Fibroblast of the conjunctiva (primary cell): Measurements from ENCODE around the gene FBXO11.
"Not testable (repeated sequence)": the region's sequence is repeated elsewhere in the genome, so short reads cannot be mapped to it uniquely, and the experiment has no call there.

Experiments used
- DNase-seq: peaks from one replicate; pipeline ENCODE4 v3.0.0-alpha.2; 2010; ENCODE audit warnings: low read depth

The FBXO11 gene

GRCh38 chr2:47906157-47907038, at the start of gene FBXO11:
TSS of gene FBXO11 (minus strand) at chr2:47906498. CDS start at chr2:47905720, 778 bp downstream.
- DNase-seq = peak; percentile 99

DNA sequence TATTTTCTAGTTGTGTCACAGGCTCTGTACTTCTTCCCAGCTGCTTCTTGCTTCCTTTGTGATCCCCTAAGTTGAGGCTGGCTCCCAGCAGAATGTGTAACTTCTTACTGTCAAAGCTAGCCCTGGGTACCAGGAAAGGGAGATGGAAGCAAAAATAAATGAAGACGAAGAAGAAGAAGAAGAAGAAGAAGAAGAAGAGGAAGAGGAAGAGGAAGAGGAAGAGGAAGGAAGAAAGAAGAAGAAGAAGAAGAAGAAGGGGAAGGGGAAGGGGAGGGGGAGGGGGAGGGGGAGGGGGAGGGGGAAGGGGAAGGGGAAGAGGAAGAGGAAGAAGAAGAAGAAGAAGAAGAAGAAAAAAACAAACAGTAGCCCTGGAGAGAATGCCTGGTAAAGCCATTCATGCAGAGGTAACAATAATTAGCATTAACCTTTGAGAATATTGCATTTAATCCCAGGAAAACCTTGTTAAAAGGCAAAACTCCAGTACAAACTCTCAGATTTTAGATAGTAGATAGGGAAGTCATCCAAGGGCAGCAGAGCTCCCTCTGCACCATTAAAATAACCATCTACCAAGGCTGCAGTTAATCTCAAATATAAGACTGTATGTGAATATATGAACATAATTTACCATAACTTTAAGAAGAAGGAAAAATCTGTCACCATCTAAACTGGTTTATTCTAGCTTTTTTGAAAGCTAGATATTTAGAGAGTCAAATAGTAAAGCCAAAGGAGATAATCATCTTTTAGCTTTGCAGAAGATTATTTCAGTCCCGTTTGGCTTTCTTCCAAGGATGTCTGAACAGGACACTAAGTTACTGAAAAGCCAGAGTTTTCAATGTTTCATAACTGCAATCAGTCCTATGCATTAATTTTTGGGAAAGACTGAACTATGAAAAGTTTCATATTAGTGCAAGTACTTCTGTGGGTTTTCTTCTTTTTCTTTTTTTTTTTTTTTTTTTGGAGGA, 44.3 kb upstream of the FBXO11 start:
- DNase-seq = no peak

- no peak for DNase-seq
Measured at GRCh38 chr2:47946593-47946992, 40.3 kb upstream of the FBXO11 start.

DNA sequence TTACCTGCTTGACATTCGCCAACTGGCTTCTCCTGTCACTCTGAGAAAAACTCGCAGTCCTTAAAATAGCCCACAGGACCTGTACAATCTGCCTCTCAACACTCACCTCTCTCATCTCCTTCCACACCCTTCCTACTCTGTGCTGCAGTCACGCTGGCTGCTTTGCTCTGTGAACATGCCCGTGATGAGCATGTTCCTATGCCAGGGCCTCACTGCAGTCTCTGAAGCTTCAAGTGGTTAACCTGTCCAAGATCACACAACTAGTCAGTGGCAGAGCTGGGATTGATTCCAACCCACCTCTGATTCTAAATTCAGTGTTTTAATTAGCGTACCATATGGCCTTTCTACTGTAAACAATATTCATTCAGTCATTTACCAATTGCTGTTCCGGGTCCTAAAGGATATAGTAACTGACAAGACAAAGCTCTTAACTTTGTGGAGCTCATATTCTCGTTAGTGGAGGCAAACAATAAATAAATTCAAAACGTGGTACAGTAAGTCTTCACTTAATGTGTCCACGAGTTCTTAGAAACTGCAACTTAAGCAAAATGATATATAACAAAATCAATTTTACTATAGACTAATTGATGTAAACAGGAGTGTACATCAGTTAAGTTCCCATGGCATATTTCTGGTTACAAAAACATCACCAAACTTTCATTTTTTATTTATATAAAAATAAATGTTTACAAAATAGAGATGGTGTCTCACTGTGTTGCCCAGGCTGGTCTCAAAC, 38.9 kb upstream of the FBXO11 start:
- no peak for DNase-seq

DNA sequence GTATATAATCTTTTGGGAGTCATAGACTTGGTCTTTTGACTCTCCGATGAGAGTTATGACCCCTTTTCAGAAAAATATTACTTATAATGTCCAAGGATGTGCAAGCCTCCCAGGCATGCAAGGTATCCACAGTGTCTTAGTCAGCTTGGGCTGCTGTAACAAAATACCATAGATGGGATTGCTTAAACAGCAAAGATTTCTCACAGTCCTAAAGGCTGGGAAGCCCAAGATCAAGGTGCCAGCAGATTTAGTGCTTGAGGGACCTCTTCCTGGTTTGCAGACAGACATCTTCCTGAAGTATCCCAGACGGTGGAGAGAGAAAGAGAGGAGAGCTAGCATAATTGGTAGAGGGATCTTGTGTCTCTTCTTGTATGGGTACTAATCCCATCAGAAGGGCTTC, 35.6 kb upstream of the FBXO11 start:
- DNase-seq = no peak

GRCh38 chr2:47937677-47938076, 31.4 kb upstream of the FBXO11 start:
- DNase-seq = no peak

- no peak for DNase-seq
Measured at GRCh38 chr2:47935071-47935470, 28.8 kb upstream of the FBXO11 start.

GRCh38 chr2:47918043-47918442, 11.7 kb upstream of the FBXO11 start:
- no peak for DNase-seq

DNA sequence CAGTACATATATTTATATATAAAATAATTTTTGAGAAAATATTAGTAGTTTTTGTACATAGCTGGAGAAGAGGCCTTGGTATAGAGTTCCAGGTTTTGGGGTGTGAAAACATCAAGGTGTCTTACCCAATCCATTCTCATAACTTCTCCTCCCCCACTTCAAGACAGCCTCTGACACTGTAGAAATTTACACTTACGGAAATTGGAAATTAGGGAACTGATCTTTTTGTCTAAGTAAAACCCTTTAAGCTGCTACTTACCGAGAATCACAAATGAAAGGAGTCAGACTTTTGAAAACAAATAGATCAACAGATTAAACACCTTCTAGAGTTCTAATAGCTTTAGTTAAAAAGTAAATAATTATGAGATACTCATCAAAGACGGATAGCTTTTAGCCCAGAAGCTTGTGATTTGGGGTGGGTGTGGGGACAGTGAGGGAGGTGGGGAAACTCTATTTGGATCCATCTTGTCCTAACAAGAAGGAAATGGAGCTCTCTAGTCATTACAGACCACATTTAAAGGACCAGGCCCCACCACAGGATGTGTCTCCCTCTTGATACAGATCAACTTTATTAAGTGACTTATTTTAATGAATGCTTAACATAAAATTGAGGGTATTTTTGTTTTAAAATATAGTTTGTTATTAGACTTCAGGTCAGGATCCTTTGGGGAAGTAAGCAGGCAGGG, 11.1 kb upstream of the FBXO11 start:
- DNase-seq = no peak

- DNase-seq = no peak
Measured at GRCh38 chr2:47916412-47916811, 10.1 kb upstream of the FBXO11 start.

GRCh38 chr2:47910662-47911061, 4.4 kb upstream of the FBXO11 start:
- not testable (repeated sequence) for DNase-seq

DNA sequence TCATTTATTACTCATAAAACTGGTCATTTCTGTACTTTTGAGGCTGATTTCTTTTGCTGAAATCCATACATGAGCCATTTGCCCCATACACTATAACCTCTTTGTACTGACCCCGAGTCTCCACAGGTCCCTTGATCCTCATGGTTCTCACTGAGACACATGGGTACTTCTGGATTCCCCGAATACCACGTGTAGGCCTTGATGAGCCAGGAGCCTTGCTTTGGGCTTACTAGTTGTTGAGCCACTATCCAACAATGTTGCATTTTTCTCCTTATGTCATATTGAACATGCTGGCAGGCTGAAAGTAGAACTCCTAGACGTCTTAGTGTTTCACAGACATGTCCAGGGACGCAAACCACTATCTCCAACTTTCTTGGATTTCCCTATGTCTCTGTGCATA, 2.4 kb upstream of the FBXO11 start:
- DNase-seq = no peak

DNA sequence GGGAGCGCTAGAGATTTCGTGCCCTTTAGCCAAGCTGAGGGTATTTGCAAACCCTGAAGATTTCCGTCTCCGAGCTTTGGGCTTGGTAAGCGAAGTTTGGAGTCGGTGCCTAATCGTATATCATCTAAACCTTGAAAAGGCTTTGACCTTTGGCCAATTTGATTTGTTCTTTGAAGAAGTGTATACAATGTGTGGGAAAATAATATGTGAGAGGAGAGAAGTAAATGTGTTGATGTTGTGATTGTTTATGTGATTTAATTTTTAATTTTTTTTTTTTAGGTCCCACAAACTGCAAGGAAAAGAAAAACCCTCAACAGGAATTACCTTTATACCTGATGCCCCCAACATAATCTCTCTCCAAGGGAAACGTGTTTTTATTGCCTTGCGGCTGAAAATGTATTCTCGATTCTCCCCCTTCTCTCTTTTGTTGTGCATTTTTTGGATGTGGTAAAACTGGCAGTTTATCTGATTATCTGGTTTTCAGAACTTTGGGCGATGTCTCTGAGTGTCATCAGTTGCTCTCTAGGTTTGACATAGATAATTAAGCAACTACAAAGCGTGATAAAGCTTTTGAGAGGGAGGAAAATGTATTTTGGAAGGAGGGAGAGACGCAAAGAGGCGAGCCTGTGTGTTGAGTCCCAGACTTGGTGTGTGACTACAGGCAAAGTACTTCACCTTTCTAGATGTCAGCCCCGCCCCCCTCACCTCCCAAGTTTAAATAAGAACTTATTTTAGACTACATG, 912 bp upstream of the FBXO11 start:
- no peak for DNase-seq

DNA sequence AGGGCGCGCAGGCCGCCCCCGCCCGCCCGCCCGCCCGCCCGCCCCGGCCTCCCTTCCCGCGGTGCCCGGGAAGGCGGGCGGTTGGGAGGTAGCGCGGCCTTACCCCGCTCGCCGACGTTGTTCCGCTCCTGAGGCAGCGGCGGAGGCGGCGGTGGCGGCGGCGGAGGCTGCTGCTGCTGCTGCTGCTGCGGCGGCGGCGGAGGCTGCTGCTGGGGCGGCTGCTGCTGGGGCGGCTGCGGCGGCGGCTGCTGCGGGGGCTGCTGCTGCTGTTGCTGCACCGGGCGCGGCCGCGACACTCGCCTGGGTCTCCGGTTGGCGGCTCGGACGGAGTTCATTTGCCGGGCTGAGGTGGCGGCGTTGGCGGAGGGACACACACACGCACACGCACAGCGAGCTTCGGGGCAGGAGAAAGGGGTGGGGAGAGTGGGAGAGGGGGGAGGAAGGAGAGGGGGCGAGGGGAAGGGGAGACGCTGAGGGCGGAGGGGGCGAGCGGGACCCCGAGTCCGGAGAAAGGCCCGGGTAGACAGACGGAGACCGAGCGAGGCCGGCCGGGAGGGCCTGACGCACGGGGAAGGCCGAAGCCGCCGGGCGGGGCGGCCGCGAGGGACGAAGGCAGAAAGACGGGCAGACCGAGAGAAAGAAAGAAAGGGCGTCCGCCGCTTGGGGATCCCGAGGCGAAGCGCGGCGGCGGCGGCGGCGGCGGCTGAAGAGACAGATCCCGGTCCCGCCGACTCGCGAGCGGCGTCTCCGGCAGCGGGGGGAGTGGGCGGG, 727 bp downstream of the FBXO11 start:
- DNase-seq = no peak

DNA sequence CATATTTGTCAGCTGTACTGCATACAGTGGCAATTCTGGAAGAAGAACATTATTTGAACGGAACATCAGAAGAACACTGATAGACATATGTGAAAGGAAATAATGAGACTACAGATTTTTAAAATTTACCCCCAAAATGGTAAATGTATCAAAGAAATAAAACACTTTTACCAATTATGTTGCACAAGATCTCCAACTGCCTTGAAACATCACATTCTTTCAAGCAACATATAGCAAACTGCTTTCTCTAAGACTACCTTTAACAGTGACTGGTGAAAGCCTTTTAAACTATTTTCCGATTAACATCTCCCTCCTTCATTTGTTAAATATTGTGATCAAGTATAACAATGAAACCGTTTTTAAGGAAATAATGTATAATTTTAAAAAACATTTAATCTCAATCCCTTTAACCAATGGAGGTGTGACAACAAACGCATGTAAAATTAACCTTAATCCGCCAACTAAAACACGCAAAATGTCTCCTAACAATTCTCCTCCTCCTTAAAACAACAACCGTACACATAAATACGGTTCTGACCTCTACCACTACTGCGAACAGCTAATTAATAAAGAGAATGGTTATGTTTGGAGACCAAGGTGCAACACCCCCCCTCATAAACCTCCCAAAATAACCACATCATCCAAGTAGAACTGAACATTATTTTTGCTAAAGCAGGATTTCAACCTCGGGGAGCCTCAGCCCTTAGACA, 2.4 kb downstream of the FBXO11 start:
- no peak for DNase-seq

GRCh38 chr2:47901892-47902291, 4.4 kb downstream of the FBXO11 start:
- DNase-seq = not testable (repeated sequence)

DNA sequence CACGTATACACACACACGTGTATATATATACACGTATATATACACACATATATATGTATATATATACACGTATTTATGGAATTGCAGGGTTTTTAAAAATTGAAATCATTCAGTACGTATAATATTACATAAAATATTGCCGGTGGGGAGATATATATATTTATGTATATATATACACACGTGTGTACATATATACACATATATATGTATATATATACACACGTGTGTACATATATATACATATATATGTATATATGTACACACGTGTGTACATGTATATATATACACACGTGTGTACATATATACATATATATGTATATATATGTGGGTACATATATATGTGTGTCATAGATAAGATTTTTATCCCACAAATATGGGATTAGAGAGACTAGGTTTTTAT, 5.4 kb downstream of the FBXO11 start:
- no peak for DNase-seq

GRCh38 chr2:47899915-47900816, 6.1 kb downstream of the FBXO11 start:
- DNase-seq = no peak
